Liver (tissue), 9 donors: ENCODE results near the gene EFCAB12. TPM values are rescaled to one million over a fixed set of nuclear protein-coding genes. Genes with fewer than 3 reads are reported as not detected.

Experiments
- DNase-seq: peaks from one replicate; pipeline ENCODE4 v3.0.0-alpha.2; 2017; ENCODE audit warnings: low spot score
- H3K27ac ChIP-seq, 2 donors: one replicate each; pipeline ENCODE4 v1.7.0; 2013; ENCODE audit warnings: inconsistent platforms in 2 of 2, low read length in 2 of 2, control low read depth in 1 of 2, low read depth in 1 of 2, mild to moderate bottlenecking in 1 of 2
- H3K27me3 ChIP-seq, 4 donors: one replicate each; pipeline versions ENCODE4 v1.6.1 to v1.7.0; 2013; ENCODE audit warnings: low read length in 3 of 4, inconsistent platforms in 1 of 4, mild to moderate bottlenecking in 1 of 4, moderate library complexity in 1 of 4; ENCODE audit not compliant: control insufficient read depth in 4 of 4, insufficient read depth in 4 of 4
- H3K36me3 ChIP-seq, 4 donors: one replicate each; pipeline versions ENCODE4 v1.6.1 to v1.7.0; 2013; ENCODE audit warnings: low read length in 3 of 4, mild to moderate bottlenecking in 3 of 4, low read depth in 1 of 4, moderate library complexity in 1 of 4; ENCODE audit not compliant: control insufficient read depth in 4 of 4, insufficient read depth in 3 of 4
- H3K4me1 ChIP-seq, 4 donors: one replicate each; pipeline versions ENCODE4 v1.6.1 to v1.7.0; 2013; ENCODE audit warnings: low read length in 3 of 4, mild to moderate bottlenecking in 3 of 4, moderate library complexity in 1 of 4; ENCODE audit not compliant: control insufficient read depth in 4 of 4, insufficient read depth in 4 of 4
- H3K4me3 ChIP-seq, 3 donors: one replicate each; pipeline versions ENCODE4 v1.6.1 to v1.7.0; 2013; ENCODE audit warnings: low read length in 3 of 3, control low read depth in 1 of 3, low read depth in 1 of 3, mild to moderate bottlenecking in 1 of 3
- H3K9ac ChIP-seq, 2 donors: one replicate each; pipeline ENCODE4 v1.7.0; 2013; ENCODE audit warnings: low read length in 2 of 2, mild to moderate bottlenecking in 2 of 2, moderate library complexity in 2 of 2, control low read depth in 1 of 2, low read depth in 1 of 2
- H3K9me3 ChIP-seq, 4 donors: one replicate each; pipeline versions ENCODE4 v1.6.1 to v1.7.0; 2013; ENCODE audit warnings: low read length in 3 of 4; ENCODE audit not compliant: control insufficient read depth in 4 of 4
- ATF3 ChIP-seq: IDR thresholded peaks from 2 replicates; pipeline ENCODE4 v1.6.1; 2016; ENCODE audit warnings: antibody characterized with exemption
- EGR1 ChIP-seq, 2 donors: IDR thresholded peaks; 2 replicates each; pipeline ENCODE4 v1.6.1; 2016 to 2018; ENCODE audit warnings: antibody characterized with exemption in 2 of 2, low read depth in 2 of 2
- FOXA1 ChIP-seq: IDR thresholded peaks from 2 replicates; pipeline ENCODE4 v1.6.1; 2016; ENCODE audit warnings: antibody characterized with exemption
- FOXA2 ChIP-seq: IDR thresholded peaks from 2 replicates; pipeline ENCODE4 v1.6.1; 2016; ENCODE audit warnings: antibody characterized with exemption
- GABPA ChIP-seq, 2 donors: IDR thresholded peaks in 1 of 2; conservative IDR thresholded peaks in 1 of 2; 2 replicates each; pipeline ENCODE4 v1.6.1; 2016; ENCODE audit warnings: antibody characterized with exemption in 2 of 2, mild to moderate bottlenecking in 1 of 2, moderate library complexity in 1 of 2
- HNF4A ChIP-seq, 2 donors: conservative IDR thresholded peaks; 2 replicates each; pipeline ENCODE4 v1.6.1; 2016; ENCODE audit warnings: antibody characterized with exemption in 2 of 2, mild to moderate bottlenecking in 2 of 2
- HNF4G ChIP-seq: IDR thresholded peaks from 2 replicates; pipeline ENCODE4 v1.6.1; 2016; ENCODE audit warnings: antibody characterized with exemption
- JUND ChIP-seq, 2 donors: IDR thresholded peaks; 2 replicates each; pipeline ENCODE4 v1.6.1; 2016; ENCODE audit warnings: antibody characterized with exemption in 2 of 2
- MAX ChIP-seq: IDR thresholded peaks from 2 replicates; pipeline ENCODE4 v1.6.1; 2016; ENCODE audit warnings: antibody characterized with exemption
- NR2F2 ChIP-seq: IDR thresholded peaks from 2 replicates; pipeline ENCODE4 v1.6.1; 2016; ENCODE audit warnings: antibody characterized with exemption
- RXRA ChIP-seq, 2 donors: IDR thresholded peaks; 2 replicates each; pipeline ENCODE4 v1.6.1; 2017 to 2018; ENCODE audit warnings: antibody characterized with exemption in 2 of 2, mild to moderate bottlenecking in 1 of 2
- SP1 ChIP-seq: IDR thresholded peaks from 2 replicates; pipeline ENCODE4 v1.6.1; 2018; ENCODE audit warnings: antibody characterized with exemption, mild to moderate bottlenecking
- YY1 ChIP-seq: IDR thresholded peaks from 2 replicates; pipeline ENCODE4 v1.6.1; 2016; ENCODE audit warnings: antibody characterized with exemption, mild to moderate bottlenecking
- ZBTB33 ChIP-seq: IDR thresholded peaks from 2 replicates; pipeline ENCODE4 v1.6.1; 2016; ENCODE audit warnings: antibody characterized with exemption
- WGBS: extraction: QIAGEN DNeasy Blood & Tissue Kit; methylation state at CpG from one replicate; pipeline ENCODE4 v1.1.7; 2013; 5-methylcytosine and 5-hydroxymethylcytosine counted together
- polyA plus RNA-seq, 2 donors: library from polyadenylated mRNA; stranded (reverse) in 1 of 2; unstranded in 1 of 2; fragments of 200-250 nt in 1 of 2; fragments of >200 nt in 1 of 2; fragmentation: Nextera tagmentation in 1 of 2; extraction: Ambion mirVana in 1 of 2; gene quantifications; one replicate each; pipeline versions ENCODE4 v1.2.1 to v1.2.3, GENCODE V29; 2013 to 2015
- total RNA-seq, 2 donors: library from RNA; depleted of rRNA; stranded (reverse); fragments of >200 nt; gene quantifications; one replicate each; pipeline ENCODE4 v1.2.3, GENCODE V29; 2014
- TF ChIP-seq, protein P1 (sequence below): IDR thresholded peaks from 2 replicates; pipeline ENCODE4 v1.6.1; 2016; ENCODE audit warnings: antibody characterized with exemption, mild to moderate bottlenecking
- TF ChIP-seq, protein P2 (sequence below): fragments of 150-350 bp; IDR thresholded peaks from 2 replicates; pipeline ENCODE4 v1.5.1; 2017; ENCODE audit warnings: improper control_type of control experiment, low read depth, low read length; ENCODE audit not compliant: missing input control
- donor health status: healthy.
- donor health status: healthy.
- donor health status: healthy.
- donor health status: healthy.
- donor health status: healthy.

The EFCAB12 gene
- total and polyA plus RNA-seq, 4 donors, result 0.37 to 2.4 (median 0.65) TPM

DNA sequence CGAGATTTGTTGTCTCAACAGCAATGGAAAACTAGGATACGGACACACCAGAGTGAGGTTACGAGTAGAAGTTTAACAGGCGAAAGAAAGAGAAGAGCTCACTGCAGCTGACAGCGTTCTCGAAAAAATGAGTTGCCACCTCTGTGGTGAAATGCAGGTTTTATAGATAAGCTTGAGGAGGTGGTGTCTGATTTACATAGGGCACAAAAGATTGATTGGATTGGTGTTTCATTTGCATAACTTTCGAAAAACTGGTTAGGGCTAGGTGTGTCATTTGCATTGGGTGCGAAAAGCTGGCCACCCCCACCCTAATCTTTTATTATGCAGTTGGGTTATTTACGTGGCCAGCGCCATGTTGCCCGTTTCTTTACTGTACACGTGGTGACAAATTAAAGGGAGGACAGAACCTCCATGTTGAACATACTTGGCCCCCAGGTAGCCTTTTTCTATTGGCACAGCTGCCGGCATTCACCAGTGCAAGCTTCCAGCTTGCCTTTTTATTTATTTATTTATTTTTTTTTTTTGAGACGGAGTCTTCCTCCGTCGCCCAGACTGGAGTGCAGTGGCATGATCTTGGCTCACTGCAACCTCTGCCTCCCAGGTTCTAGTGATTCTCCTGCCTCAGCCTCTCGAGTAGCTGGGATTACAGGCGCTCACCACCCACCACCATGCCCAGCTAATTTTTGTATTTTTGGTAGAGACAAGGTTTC is 19.9 kb upstream of the EFCAB12 start (continued):
- TF ChIP-seq ZBTB33 (no peak), ATF3 (no peak), EGR1 (IDR thresholded peaks at IDR 0.05; ENCODE audit: low read depth in 2 of 2) (no peak)

DNA sequence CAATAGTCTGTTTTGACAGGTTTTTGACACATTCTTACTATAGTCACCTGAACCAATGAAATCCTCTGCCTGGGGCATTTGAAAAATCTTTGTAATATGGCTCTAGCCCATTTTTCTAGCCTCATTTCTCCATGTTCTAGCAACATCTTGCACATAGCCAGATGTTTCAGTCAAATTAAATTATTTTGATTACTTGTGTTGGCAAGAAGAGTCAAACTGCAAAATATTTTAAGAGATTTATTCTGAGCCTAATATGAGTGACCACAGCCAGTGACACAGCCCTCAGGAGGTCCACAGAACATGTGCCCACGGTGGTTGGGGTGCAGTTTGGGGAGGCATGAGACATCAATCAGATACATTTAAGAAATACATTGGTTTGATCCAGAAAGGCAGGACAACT is 18.5 kb upstream of the EFCAB12 start:
- DNase-seq, result no peak
- Histone ChIP-seq H3K4me1 (peaks cover 0 to 20% (median 7%) of the 10 kb centered on the region in 4 donors), H3K4me3 (no peak overlapping the region), H3K9me3 (no peaks in the 10 kb centered on the region), H3K27me3 (no peaks in the 10 kb centered on the region), H3K27ac (no peak overlapping the region), H3K36me3 (peaks cover 0 to 3% (median 0%) of the 10 kb centered on the region in 4 donors), H3K9ac (no peak overlapping the region)
- TF ChIP-seq GABPA (IDR thresholded peaks at IDR 0.05 in 1 of 2, conservative IDR thresholded peaks at IDR 0.05 in 1 of 2) (no peak), HNF4G (no peak), NR2F2 (no peak), SP1 (no peak), RXRA (IDR thresholded peaks at IDR 0.05) (no peak), MAX (no peak), FOXA2 (no peak), HNF4A (conservative IDR thresholded peaks at IDR 0.05) (no peak), ATF3 (no peak), YY1 (no peak)
- TF ChIP-seq, protein P1, sequence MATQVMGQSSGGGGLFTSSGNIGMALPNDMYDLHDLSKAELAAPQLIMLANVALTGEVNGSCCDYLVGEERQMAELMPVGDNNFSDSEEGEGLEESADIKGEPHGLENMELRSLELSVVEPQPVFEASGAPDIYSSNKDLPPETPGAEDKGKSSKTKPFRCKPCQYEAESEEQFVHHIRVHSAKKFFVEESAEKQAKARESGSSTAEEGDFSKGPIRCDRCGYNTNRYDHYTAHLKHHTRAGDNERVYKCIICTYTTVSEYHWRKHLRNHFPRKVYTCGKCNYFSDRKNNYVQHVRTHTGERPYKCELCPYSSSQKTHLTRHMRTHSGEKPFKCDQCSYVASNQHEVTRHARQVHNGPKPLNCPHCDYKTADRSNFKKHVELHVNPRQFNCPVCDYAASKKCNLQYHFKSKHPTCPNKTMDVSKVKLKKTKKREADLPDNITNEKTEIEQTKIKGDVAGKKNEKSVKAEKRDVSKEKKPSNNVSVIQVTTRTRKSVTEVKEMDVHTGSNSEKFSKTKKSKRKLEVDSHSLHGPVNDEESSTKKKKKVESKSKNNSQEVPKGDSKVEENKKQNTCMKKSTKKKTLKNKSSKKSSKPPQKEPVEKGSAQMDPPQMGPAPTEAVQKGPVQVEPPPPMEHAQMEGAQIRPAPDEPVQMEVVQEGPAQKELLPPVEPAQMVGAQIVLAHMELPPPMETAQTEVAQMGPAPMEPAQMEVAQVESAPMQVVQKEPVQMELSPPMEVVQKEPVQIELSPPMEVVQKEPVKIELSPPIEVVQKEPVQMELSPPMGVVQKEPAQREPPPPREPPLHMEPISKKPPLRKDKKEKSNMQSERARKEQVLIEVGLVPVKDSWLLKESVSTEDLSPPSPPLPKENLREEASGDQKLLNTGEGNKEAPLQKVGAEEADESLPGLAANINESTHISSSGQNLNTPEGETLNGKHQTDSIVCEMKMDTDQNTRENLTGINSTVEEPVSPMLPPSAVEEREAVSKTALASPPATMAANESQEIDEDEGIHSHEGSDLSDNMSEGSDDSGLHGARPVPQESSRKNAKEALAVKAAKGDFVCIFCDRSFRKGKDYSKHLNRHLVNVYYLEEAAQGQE, result no peak
- 84% methylated on average over 1 of the region's 1 CpG for WGBS

DNA sequence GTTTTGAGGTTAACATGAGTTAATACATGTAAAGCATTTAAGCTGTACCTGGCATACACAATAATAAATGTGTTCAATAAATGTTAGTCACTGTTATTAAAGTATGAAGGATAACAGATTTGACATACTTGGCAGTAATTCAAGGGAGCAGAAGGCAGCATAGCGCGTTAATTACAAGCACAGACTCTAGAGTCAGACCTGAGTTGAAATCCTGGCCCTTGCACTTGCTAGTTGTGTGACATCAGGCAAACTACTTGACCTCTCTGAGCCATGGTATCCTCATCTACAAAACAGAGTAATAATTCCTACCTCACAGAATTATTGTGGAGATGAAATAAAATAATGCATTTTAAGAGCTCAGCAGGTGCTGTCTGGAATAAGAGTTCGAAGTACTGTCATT is 17.0 kb upstream of the EFCAB12 start:
- Histone ChIP-seq H3K36me3 (no peaks in the 10 kb centered on the region), H3K9me3 (no peaks in the 10 kb centered on the region), H3K27ac (no peak overlapping the region), H3K4me3 (no peak overlapping the region), H3K9ac (no peak overlapping the region), H3K4me1 (peaks cover 0 to 34% (median 21%) of the 10 kb centered on the region in 4 donors), H3K27me3 (no peaks in the 10 kb centered on the region)
- WGBS, result 96% methylated on average over 3 of the region's 3 CpGs
- DNase-seq, result no peak
- TF ChIP-seq GABPA (IDR thresholded peaks at IDR 0.05 in 1 of 2, conservative IDR thresholded peaks at IDR 0.05 in 1 of 2) (no peak), SP1 (no peak), FOXA2 (no peak), FOXA1 (no peak), JUND (IDR thresholded peaks at IDR 0.05) (no peak), NR2F2 (no peak), MAX (no peak)
- TF ChIP-seq, protein P2, sequence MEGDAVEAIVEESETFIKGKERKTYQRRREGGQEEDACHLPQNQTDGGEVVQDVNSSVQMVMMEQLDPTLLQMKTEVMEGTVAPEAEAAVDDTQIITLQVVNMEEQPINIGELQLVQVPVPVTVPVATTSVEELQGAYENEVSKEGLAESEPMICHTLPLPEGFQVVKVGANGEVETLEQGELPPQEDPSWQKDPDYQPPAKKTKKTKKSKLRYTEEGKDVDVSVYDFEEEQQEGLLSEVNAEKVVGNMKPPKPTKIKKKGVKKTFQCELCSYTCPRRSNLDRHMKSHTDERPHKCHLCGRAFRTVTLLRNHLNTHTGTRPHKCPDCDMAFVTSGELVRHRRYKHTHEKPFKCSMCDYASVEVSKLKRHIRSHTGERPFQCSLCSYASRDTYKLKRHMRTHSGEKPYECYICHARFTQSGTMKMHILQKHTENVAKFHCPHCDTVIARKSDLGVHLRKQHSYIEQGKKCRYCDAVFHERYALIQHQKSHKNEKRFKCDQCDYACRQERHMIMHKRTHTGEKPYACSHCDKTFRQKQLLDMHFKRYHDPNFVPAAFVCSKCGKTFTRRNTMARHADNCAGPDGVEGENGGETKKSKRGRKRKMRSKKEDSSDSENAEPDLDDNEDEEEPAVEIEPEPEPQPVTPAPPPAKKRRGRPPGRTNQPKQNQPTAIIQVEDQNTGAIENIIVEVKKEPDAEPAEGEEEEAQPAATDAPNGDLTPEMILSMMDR, result no peak
- TF ChIP-seq, protein P1, result no peak
